NAMALWA (cell line): ENCODE data around the gene SEPTIN3.

Experiments
- DNase-seq: peaks from one replicate; pipeline ENCODE4 v3.0.0-alpha.2; 2015; ENCODE audit warnings: low spot score

Gene SEPTIN3

DNA sequence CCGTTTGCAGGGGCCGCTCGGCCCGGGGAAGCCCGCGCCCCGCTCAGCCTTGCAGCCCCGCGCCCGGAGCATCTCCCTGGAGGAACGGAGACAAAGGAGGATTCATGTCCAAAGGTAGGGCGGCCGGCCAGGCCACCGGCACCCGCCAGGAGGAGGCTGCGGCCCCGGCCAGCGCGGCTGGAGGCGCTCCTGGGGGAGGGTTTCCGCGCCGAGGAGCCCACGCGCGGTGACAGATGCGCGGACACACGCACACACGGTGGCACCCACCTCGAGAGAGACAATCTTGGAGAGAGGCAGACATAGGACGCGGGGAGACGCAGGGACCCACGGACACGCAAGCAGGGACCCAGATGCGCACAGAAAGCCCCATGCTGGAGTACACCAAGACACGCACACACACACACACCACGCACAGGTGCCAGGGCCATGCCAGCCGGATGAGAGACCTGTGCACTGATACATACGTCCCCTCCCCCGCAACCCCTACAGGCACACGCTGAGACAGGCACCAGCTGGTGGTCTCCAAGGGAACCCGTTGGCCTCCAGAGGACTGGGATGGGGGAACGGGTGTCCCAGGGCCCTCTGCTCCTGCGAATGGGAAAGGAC lies 7.8 kb downstream of the SEPTIN3 start:
- no peak for DNase-seq

DNA sequence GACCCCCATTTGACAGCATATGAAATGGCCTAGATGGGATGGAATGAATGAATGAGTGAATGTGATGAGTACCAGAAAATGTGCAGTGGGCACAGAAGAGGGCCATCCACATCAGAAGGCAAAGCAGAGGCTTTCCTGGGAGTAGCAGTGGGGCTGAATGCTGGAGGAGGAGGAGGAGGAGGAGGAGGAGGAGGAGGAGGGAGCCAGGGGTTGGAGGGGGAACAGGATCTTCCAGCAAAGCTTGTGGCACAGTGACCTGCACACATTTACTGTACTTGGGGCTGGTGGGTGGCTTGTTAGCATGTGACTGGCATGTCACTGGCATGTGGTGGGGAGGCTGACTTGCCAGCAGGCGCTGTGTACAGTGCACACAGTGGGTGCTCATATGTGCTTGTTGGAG lies 9.5 kb downstream of the SEPTIN3 start:
- DNase-seq: no peak

DNA sequence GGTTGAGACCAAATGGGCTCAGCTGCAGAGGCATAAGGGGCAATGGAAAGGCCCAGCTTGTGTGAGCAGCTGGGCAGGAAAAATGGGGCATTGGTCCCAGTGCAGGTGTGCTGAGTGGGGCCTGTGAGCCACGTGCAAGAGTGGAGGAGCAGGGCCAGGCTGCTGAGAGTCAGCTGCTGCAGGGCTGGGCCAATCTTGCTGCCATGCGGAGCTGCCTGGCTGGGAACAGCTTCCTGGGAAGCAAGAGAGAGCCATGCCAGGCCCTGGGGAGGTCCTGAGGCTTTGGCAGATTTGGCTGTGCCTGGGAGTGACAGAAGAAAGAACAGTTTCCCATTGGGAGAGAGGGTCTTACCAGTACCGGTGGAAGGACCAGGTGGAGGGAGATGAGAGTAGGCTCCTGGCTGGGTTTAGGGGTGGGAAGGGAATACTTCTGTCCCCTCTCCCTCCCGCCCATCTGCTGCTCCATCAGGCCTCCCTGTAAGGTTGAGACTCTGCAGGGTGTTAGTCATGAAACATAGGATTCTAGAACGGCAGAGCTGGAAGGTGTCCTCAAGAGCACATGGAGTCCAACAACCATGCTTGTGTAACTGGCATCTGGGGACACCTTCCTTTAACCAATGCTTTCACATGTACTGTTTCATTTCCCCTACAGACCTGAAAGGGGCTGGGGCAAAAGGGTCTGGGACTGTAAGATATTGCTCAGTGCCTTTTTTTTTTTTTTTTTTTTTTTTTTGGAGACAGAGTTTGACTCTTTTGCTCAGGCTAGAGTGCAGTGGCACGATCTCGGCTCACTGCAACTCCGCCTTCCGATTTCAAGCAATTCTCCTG lies 10.4 kb downstream of the SEPTIN3 start:
- DNase-seq: no peak

DNA sequence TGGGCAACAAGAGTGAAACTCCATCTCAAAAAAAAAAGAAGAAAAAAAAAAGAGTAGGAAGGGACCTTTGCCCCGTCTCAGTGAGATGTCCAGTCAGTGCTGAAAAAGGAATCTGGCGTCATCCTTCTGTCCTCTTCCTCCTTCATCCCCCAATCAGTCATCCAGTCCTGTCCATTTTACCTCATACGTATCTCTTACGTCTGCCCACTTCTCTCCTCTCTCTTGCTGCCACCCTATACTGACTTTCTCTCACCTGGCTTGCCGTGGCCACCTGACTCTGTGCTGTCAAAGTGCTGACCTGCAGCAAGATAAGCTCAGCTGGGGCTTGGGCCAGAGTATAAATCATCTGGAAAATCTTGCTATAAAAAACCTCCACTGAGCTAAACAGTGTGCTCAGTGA lies 13.6 kb downstream of the SEPTIN3 start:
- no peak for DNase-seq

DNA sequence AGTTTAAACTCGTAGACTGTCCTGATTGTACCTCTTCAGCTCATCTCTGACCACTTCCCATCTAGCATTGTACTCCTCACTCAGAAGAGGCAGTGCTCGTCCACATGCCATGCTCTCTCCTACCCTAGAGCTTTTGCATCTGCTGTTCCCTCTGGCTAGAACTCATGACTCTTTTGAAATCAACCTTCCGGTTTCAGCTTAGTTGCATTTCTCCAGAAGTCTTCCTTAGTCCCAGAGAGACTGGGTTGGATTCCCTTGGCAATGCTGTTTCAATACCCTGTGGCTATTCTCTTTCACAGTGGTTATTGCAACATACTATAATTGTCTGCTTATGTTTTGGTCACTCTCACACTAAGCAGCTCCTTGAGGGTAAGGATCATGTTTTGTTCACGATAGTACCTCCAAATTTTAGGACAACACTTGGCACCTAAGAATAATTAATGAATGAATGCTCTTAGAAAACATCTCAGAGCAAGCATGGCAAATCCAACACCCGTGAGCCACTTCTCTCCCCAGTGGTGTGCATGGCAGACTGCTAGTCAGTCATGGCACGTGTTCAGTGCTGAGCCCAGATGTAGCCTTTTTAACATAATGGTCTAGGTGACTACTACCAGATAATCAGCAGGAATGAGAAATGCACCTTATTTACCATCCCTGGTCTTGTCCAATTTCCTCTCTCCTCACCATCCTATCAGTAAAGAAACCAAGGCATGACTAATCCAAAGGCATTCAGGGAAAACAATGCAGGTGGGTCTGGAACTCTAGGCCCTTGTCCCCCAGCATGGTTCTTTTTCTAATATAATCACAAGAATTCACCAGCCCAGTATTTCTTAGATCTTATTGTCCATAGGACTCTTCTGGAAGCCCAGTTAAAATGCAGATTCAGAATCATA lies 14.5 kb downstream of the SEPTIN3 start:
- DNase-seq: no peak

DNA sequence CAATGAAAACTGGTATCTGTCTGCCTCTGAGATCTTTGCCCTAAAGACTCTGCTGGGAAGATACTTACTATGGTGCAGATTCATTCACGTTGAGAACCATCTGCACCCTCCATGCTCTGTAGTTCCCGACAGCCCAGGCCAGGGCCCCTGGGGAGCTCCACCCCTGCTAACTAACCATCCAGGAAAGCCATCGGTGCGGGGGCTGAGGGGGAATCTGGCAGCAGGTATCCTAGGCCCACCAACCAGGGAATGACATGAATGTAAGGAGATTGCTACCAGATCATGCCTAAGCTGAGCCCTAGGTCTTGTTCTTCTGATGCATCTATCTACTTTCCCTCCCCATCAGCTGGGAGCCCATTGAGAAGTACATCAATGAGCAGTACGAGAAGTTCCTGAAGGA lies 18.0 kb downstream of the SEPTIN3 start:
- no peak for DNase-seq

DNA sequence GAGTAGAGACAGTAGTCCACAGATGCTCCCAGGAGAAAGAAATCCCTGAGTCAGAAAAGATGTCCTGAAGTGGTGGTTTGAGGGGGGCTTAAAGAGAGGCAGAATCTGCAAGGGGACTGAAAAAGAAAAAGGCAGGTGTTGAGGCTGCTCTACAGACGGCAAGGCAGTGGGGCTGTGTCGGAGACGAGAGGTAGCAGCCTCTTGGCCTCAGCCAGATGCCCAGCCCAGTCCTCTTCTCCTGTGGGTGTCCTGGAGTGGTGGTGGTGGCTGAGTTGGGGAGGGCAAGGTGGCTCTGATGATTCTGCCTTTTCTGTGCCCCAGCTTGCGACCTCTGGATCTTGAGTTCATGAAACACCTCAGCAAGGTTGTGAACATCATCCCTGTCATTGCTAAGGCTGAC lies 20.0 kb downstream of the SEPTIN3 start:
- DNase-seq: no peak

DNA sequence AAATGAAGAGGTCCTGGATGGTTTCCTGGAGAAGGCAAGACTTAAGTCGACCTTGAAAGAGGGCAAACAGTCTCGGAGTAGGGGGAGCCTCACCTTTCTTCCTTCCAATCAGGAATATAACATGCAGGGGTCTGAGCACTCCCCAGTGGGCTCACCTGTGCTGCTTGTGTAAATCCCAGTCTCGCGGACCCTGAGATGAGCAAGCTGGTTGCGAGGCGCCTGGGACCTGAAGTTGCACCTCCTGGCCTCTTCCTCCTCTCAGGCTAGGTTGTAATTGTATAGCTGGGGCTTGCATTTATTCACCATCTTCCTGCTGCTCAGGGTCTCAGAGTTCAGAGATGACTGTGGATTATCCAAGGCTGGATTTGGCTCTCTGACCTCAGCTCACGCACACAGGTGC lies 21.9 kb downstream of the SEPTIN3 start:
- no peak for DNase-seq

DNA sequence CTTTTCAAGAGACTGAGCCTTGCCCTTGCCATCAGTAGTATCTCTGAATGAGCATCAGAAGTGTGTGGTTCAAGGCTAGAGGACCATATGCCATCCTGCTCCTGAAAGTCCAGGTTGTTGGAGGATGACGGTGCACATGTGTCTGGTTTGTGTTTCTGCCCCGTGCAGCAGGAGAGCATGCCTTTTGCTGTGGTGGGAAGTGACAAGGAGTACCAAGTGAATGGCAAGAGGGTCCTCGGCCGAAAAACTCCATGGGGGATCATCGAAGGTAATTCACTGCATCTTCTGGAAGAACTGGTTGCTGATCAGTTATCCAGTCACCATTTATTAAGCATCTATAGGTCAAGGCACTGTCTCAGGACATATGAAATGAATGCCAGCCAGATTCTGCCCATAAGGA lies 23.3 kb downstream of the SEPTIN3 start:
- DNase-seq: no peak

DNA sequence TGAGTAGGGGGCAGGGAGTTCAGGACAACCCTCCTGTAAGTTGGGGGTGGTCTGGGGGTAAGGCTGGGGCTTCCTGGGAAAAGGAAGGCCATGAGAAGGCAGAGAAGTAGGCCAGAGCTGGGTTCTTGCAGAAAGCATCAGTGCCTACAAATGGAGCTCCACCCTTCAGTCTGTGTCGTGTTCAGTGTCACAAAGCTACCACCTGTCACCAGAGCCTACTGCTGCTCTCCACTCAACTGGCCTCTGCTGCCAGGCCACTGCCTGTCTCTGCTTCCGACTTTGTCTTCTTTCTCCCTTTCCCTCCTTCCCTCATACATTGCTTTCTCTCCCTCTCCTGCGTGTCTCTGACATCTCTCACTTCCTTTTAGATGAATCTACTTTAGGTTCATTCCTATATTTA lies 26.0 kb downstream of the SEPTIN3 start:
- DNase-seq: no peak

DNA sequence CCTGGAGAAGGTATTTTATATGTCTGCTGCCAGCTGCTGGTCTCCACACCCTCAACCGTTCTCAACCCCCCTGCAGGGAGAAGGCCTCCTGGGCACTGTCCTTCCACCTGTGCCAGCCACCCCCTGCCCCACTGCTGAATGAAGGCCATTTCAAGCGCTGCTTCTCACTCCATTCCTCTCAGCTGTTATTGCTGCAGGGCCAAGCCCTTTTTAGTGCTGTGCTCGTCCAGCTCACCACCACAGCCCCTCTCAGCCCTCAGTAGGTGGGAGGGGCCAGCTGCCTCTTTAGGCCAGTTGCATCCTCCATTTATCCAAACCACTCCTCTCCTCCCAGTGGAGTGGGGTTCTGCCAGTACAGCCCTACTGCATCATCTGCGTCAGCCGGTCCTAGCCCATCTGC lies 27.6 kb downstream of the SEPTIN3 start:
- DNase-seq: no peak

DNA sequence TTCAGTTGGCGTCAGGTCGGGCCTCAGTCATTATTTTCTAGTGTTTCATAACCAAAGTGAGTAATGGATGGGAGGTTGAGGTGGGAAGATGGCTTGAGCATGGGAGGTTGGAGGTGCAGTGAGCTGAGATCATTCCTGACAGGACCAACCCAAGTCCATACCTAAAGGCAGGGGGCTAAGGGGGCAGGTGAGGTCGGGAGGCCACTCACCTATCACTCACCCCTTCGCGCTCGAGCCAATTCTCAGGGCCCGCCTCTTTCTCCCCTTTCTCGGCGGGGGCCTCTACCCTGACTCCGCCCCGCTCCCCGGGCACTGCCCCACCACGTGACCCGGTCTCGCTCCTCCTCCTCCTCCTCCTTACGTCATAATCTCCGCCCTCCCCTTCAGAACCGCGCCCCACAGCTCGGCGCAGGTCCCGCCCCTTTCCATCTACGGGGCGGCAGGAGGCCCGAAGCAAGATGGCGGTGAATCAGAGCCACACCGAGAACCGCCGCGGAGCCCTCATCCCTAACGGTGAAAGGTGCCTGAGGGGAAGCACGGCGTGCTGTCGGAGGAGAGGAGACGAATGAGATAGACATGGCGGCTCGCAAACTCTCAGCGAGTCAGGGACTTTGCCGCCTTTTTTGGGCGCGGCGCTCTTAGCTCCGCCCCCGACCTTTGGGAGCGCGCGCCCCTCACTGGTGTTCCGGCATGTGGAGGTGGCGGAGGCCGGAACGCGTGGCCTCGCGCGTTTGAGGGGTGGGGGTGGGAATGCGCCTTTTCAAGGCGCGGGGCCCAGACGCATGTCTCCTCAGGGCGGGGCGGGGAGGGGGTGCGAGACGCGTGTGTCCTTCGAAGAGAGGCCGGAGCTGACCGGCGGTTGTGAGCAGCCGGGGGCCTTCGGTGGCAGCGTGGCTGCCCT lies 29.4 kb downstream of the SEPTIN3 start, which contains the start of gene WBP2NL:
TSS of gene WBP2NL (plus strand) at position 428 of the 901 bp plus-strand sequence. CDS start at position 459, 31 bp downstream.
- peak; percentile 87 for DNase-seq

DNA sequence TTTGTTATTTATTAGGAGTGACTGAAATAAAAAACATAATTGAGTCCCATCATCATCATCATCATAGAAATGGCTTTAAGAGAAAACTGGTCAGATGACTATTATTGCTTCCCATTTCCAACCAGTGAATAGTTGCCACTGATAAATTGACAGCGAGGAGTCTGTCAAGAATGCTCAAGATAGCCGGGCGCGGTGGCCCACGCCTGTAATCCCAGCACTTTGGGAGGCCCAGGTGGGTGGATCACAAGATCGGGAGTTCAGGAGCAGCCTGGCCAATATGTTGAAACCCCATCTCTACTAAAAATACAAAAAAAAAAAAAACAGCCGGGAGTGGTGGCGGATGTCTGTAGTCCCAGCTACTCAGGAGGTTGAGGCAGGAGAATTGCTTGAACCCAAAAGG lies 31.2 kb downstream of the SEPTIN3 start:
- no peak for DNase-seq

DNA sequence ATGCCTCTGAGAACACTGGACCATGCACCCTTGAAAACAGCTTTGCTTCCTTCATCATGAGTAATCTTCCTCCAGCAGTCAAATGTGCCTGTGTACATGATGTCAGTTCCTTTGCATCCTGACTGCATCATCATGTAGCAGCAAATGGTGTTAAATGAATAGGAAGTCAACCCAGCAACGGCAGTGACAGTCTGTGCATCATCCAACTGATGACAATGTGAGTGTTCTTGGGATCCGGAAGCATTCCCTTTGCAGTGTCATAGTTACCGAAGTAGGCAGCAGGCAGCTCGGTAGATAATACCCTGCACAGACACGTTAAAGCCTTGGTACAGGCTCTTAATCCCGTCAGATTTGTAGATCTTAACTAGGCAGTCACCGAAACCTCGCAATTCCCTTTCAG lies 31.9 kb downstream of the SEPTIN3 start:
- DNase-seq: no peak

DNA sequence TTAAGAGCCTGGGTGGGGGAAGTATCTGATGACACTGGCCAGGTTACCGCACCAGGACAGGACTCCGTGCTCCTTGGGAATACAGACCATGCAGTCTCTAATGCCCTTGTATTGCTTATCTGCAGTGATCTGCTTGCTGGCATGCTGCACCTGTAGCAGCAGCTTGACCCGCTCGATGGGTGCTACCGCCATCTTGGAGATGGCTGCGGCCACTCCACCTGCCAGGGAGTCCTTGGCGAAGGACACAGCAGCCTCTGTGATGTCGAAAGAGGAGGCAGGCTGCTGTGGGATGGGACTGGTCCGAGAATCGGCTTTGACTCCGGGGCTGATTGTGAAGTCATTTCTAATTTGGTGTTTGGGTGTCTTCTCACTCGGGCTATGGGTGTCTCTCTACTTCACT lies 32.5 kb downstream of the SEPTIN3 start:
- DNase-seq: no peak

DNA sequence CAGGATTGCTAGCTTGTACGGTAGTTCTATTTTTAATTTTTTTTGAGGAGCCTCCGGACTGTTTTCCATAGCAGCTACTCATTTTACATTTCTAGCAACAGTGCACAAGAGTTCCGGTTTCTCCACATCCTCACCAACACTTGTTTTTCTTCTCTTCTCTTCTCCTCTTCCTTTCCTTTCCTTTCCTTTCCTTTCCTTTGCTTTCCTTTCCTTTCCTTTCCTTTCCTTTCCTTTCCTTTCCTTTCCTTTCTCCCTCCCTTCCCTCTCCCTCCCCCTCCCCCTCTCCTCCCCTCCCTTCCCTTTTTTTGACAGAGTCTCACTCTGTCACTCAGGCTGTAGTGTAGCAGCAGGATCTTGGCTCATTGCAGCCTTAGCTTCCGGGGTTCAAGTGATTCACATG lies 38.7 kb downstream of the SEPTIN3 start:
- no peak for DNase-seq

DNA sequence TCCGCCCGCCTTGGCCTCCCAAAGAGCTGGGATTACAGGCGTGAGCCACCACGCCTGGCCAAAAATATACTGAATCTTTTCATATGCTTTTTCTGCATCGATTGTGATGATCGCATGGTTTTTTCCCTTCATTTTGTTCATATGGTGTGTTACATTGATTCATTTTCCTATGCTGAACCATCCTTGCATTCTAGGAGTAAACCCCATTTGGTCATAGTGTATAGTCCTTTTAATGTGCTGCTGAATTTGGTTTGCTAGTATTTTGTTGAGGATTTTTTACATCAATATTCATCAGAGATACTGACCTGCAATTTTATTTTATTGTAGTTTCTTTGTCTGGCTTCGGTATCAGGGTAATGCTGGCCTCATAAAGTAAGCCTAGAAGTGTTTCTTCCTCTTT lies 41.5 kb downstream of the SEPTIN3 start:
- no peak for DNase-seq

DNA sequence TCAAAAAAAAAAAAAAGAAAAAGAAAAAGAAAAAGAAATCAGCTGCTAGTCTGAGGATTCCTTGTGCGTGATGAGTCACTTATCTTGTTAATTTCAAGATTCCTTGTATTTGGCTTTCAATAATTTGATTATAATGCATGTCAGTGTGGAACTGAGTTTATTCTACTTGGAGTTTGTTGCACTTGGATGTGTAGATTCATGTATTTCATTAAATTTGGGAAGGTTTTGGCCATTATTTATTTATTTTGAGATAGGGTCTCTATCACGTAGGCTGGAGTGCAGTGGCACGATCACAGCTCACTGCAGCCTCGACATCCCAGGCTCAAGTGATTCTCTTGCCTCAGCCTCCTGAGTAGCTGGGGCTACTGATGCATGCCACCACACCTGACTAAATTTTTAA lies 44.1 kb downstream of the SEPTIN3 start:
- no peak for DNase-seq

DNA sequence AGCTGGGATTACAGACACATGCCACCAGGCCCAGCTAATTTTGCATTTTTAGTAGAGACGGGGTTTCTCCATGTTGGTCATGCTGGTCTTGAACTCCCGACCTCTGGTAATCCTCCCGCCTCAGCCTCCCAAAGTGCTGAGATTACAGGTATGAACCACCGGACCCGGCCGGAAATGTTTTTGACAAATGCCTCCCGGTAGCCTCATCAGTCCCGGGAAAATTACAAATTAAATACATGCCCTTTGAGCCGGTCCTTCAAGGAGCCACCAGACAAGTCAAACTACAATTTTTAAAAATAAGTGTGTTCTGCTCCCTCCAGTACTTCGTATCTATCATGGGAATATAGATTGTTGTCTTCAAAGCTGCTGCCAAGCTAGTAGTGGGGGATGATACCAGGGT lies 46.9 kb downstream of the SEPTIN3 start:
- DNase-seq: no peak

DNA sequence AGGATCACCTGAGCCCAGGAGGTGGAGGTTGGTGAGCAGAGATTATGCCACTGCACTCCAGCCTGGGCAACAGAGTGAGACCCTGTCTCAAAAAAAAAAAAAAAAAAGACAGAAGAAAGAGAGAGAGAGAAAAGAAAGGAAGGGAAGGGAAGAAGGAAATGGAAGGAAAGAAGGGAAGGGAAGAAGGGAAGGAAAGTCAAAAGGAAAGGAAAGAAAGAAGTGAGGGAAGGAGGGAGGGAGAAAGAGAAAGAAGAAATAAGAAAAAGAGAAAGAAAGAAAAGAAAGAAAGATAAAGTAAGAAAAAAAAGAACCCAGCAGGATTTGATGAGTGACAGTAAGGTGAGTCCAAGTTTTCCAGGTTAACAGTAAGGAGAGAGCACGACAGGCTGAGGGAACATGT lies 49.0 kb downstream of the SEPTIN3 start:
- DNase-seq: no peak
